ENCODE data around the gene TNRC18.

DNA sequence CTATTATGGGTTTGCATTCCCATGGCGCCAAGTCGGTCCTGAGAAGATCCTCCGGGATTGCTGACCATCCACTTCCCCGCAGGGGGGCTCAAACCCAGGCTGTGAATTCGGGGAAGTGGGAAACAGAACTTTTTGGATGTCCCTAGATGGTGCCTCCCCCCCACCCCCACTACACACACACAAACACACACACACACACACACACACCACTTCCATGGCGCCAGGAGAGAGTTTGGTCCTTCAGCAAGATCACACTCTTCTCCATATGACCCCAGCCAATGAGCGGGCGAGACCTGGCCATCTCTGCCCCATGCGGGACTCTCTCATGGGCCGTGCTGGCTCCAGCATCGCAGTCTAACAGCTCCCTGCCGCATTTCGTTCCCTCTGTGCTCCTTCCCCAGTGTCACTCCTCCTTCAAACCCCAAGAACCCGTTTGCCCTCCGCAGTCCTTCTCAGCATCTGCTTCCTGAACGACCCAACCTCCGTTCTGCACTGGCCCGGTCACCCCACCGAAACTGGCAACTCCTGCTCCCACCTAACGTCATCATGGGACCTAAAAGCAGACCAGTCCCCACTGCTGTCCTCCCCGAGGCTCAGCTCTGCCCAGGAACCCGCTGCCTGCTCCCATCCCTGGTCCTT lies 32.1 kb upstream of the TNRC18 start:
- no peak for TF ChIP-seq ZNF701 (tag by site-specific recombination; IDR thresholded peaks at IDR 0.05)
- no peak for TF ChIP-seq YY1 (tag by site-specific recombination; IDR thresholded peaks at IDR 0.05)
- TF ChIP-seq, protein P1, sequence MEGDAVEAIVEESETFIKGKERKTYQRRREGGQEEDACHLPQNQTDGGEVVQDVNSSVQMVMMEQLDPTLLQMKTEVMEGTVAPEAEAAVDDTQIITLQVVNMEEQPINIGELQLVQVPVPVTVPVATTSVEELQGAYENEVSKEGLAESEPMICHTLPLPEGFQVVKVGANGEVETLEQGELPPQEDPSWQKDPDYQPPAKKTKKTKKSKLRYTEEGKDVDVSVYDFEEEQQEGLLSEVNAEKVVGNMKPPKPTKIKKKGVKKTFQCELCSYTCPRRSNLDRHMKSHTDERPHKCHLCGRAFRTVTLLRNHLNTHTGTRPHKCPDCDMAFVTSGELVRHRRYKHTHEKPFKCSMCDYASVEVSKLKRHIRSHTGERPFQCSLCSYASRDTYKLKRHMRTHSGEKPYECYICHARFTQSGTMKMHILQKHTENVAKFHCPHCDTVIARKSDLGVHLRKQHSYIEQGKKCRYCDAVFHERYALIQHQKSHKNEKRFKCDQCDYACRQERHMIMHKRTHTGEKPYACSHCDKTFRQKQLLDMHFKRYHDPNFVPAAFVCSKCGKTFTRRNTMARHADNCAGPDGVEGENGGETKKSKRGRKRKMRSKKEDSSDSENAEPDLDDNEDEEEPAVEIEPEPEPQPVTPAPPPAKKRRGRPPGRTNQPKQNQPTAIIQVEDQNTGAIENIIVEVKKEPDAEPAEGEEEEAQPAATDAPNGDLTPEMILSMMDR (tag by site-specific recombination; IDR thresholded peaks at IDR 0.05): no peak
- TF ChIP-seq, protein P2, sequence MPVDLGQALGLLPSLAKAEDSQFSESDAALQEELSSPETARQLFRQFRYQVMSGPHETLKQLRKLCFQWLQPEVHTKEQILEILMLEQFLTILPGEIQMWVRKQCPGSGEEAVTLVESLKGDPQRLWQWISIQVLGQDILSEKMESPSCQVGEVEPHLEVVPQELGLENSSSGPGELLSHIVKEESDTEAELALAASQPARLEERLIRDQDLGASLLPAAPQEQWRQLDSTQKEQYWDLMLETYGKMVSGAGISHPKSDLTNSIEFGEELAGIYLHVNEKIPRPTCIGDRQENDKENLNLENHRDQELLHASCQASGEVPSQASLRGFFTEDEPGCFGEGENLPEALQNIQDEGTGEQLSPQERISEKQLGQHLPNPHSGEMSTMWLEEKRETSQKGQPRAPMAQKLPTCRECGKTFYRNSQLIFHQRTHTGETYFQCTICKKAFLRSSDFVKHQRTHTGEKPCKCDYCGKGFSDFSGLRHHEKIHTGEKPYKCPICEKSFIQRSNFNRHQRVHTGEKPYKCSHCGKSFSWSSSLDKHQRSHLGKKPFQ (tag by site-specific recombination; IDR thresholded peaks at IDR 0.05): no peak
- TF ChIP-seq ZNF585B (tag by site-specific recombination; IDR thresholded peaks at IDR 0.05): no peak
- TF ChIP-seq ZNF571 (tag by site-specific recombination; IDR thresholded peaks at IDR 0.05): no peak

Data from HEK293 (cell line).